ES-I3 (cell line): ENCODE measurements around the gene DNAJC15.

Experiments
- H3K36me3 ChIP-seq: 2 replicates; pipeline ENCODE4 v1.6.1; 2013; ENCODE audit warnings: mild to moderate bottlenecking, low read length, control low read depth, moderate library complexity; ENCODE audit not compliant: insufficient read depth
- H3K4me1 ChIP-seq: 2 replicates; pipeline ENCODE4 v1.6.1; 2013; ENCODE audit warnings: mild to moderate bottlenecking, control low read depth, low read length; ENCODE audit not compliant: insufficient read depth
- H3K9ac ChIP-seq: 2 replicates; pipeline ENCODE4 v1.6.1; 2013; ENCODE audit warnings: low read depth, mild to moderate bottlenecking, low read length, moderate library complexity
- H3K9me3 ChIP-seq: 2 replicates; pipeline ENCODE4 v1.6.1; 2013; ENCODE audit warnings: mild to moderate bottlenecking, low read length, moderate library complexity; ENCODE audit not compliant: control insufficient read depth, insufficient read depth

DNAJC15 gene

DNA sequence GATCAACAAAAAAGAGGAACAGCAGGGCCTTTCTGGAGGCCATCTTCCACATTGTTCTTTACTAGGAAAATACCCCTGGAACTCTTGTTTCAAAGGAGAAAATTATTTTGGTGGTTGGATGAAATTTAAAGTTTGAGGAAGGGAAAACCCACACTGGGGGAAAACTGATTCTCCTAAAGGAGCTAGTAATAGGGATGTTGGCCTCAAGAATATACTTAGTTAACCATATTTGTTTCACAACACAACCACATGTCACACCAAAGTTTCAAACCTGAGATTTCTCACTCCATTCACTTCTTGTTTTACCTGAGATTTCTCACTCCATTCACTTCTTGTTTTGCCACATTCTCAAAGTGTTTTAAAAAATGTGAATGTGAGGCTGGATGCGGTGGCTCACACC lies 28.5 kb upstream of the DNAJC15 start:
- Histone ChIP-seq H3K4me1 (no peaks in the 10 kb centered on the region), H3K9me3 (no peaks in the 10 kb centered on the region), H3K9ac (no peak overlapping the region), H3K36me3 (no peaks in the 10 kb centered on the region)

DNA sequence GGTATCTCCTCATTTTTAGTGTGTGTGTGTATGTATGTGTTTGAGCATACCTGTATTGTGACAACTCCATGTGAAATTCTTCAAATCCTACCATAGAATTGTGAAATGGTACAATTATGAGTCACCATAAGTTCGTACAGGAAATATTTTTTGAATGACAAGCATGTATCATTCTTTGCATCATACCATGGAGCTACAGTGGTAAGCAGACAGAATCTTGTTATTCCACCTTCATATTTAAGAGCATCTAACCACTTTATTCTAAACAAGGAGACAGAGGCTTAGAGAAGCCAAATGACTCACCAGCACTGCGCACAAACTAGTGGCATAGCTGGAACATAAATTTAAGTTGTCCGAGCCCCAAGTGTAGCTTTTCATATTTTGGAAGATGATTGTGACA lies 26.8 kb upstream of the DNAJC15 start:
- Histone ChIP-seq H3K4me1 (no peaks in the 10 kb centered on the region), H3K9me3 (no peaks in the 10 kb centered on the region), H3K9ac (no peak overlapping the region), H3K36me3 (no peaks in the 10 kb centered on the region)

DNA sequence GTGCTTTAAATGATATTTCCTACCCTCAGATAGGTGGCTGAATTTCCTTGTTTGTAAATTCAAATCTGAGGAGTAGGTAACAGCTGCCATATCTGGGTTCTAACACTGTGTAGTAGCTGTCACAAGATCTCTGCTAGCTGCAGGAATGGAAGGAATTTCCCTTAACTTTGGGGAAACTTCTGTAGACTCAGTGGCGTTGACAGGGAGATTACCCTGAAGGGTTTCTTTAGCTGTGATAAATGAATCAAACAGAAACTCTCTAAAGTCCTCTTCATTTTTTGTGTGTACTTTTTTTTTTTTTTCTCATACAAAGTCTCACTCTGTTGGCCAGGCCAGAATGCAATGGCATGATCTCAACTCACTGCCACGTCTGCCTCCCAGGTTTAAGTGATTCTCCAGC lies 26.0 kb upstream of the DNAJC15 start:
- Histone ChIP-seq H3K4me1 (no peaks in the 10 kb centered on the region), H3K9ac (no peak overlapping the region), H3K9me3 (no peaks in the 10 kb centered on the region), H3K36me3 (no peaks in the 10 kb centered on the region)

DNA sequence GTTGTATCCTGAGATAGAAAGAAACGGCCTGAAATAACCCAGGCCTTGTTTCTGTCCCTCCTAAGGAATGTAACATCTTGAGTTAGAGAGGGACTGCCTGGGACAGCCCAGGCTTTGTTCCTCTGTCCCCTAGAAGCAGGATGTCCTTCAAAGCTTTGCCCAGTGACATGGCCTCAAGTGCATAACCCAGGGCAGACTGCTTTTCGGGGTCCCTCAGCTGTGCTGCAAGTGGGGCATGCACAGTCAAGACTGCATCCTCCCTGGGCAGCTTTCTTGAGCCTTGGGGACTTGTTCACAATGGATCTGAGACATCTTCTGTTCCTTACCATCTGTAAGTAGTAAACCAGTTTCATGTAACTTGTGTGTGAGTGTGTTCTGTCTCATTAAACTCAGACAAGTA lies 23.9 kb upstream of the DNAJC15 start:
- H3K9me3 ChIP-seq = no peaks in the 10 kb centered on the region
- no peaks in the 10 kb centered on the region for H3K4me1 ChIP-seq
- H3K9ac ChIP-seq = no peak overlapping the region
- H3K36me3 ChIP-seq = no peaks in the 10 kb centered on the region

DNA sequence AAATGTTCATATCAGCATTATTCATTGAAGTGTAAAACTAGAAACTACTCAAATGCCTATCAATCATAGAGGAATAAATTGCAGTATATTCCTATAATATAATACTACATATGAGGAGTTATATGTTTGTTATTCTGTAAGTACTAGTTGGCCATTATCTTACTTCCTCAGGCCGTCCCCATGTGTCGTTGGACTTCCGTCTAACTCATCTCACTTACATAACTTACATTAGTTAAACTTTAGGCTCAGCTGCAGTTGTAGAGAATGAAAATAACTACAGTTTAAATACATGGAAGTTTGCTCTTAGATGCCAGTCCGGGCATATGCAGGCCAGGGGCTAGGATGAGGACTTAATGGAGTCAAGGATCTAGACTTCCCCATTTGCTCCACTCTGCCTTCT lies 22.7 kb upstream of the DNAJC15 start:
- no peaks in the 10 kb centered on the region for H3K36me3 ChIP-seq
- no peak overlapping the region for H3K9ac ChIP-seq
- peaks cover 6% of the 10 kb centered on the region; the same call in 1 of the 2 replicates for H3K4me1 ChIP-seq
- no peaks in the 10 kb centered on the region for H3K9me3 ChIP-seq

- Histone ChIP-seq H3K9ac (no peak overlapping the region), H3K36me3 (no peaks in the 10 kb centered on the region), H3K4me1 (peaks cover 10% of the 10 kb centered on the region), H3K9me3 (no peaks in the 10 kb centered on the region)
Observed at GRCh38 chr13:43002021-43002420, 21.4 kb upstream of the DNAJC15 start.

GRCh38 chr13:43003010-43003409 lies 20.4 kb upstream of the DNAJC15 start:
- no peak overlapping the region for H3K9ac ChIP-seq
- peaks cover 15% of the 10 kb centered on the region for H3K4me1 ChIP-seq
- H3K9me3 ChIP-seq = no peaks in the 10 kb centered on the region
- H3K36me3 ChIP-seq = no peaks in the 10 kb centered on the region

DNA sequence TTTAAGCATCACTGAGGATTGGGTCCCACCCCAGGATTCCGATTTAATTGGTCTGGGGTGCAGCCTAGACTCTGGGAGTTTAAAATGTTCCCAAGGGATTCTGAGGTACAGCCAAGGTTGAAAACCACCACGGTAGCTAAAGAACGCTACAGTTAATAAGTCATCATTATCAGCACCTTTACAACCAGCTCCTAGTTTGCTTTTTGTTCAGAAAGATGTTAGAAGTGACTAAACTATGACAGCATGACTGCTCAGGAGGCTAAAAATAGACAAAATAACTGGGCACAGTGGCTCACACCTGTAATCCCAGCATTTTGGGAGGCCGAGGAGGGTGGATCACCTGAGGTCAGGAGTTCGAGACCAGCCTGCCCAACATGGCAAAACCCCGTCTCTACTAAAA lies 19.7 kb upstream of the DNAJC15 start:
- Histone ChIP-seq H3K4me1 (peaks cover 15% of the 10 kb centered on the region), H3K9ac (no peak overlapping the region), H3K9me3 (no peaks in the 10 kb centered on the region), H3K36me3 (no peaks in the 10 kb centered on the region)

DNA sequence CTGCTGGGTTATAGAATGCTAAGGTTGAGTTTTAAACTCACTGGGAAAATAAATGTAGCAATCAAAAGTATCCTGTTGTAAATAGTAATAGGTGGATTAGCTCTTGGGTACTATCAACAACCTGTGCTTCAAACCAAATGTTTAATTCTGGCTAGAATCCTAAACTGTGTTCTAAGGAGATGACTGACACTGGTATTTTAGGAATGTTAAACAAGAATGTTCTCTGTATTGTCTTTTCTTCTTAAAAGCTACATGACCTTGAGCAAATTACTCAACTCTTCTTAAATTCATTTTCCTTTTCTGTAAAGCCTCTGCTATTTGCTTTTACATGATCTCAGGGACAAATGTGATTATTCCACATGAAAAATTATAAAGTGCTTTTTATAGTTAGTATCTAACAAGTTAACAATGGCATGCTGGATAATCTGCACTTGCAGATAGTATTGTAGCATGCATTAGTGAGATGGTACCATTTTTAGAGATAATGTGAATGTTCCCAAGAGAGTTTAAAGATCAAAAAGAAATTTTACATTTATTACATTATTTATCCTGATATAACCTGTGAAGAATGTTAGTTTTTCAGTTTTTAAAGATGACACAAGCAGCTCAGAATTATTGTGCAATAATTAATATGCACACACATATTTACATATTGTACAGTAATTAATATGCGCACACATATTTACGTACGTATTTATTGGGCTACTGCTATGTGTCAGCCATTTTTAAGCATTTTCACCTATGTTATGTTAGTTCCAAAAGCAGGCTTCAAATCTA lies 17.7 kb upstream of the DNAJC15 start:
- peaks cover 15% of the 10 kb centered on the region for H3K4me1 ChIP-seq
- no peaks in the 10 kb centered on the region for H3K9me3 ChIP-seq
- no peak overlapping the region for H3K9ac ChIP-seq
- H3K36me3 ChIP-seq = no peaks in the 10 kb centered on the region

DNA sequence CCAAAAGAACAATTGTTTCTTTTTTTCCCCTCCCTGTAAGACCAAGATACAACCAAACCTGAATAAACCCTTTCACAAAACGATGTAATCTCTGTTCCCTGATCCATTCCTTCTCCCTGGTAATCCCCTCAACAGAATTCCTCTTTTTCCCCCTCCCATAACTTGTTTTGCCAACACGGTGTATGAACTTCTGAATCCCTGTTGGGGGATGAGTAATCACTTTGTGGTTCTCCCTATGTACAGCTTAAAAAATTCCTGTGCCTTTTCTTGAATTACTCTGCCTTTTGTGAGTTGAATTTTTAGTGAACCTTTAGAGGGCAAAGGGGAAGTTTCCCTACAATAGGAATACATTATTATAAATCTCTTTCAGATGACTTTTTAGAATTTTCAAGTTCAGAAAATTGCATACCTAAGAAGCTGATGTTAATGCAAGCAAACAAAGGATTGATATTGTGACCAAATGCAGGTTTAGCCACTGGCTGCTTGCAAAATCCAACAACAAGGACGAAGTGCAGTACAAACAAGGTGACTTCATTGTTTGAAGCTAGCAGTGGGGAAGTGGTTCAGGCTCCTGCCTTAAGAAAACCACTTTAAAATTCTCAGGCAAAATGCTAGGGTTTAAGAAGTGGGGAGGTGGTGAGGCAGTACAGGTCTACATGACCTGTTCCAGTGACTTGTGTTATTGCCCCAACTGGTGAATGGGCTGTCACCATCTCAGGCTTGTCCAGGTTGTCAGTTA lies 16.3 kb upstream of the DNAJC15 start:
- Histone ChIP-seq H3K36me3 (no peaks in the 10 kb centered on the region), H3K9me3 (no peaks in the 10 kb centered on the region), H3K9ac (no peak overlapping the region), H3K4me1 (peaks cover 15% of the 10 kb centered on the region)

GRCh38 chr13:43008596-43008995 lies 14.8 kb upstream of the DNAJC15 start:
- no peaks in the 10 kb centered on the region for H3K9me3 ChIP-seq

DNA sequence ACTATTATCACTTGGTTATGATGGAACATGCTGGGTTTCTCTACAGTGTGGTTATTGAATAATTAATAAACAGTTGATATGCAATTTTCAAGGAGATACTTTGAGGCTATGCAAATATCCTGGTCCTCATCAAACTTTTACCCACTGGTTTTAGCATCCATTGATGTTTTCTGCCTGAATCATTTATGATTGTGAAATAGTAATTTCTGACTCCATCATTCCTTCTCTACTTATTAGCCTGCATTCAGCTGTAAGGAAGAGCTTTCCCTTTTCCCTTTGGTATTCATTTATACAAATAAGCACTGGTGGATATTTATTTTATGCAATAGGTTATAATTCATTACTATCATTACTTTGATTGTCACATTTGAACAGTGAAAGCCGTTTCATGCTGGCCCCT lies 13.9 kb upstream of the DNAJC15 start:
- H3K9ac ChIP-seq = no peak overlapping the region
- no peaks in the 10 kb centered on the region for H3K36me3 ChIP-seq
- no peaks in the 10 kb centered on the region for H3K9me3 ChIP-seq
- H3K4me1 ChIP-seq = peaks cover 15% of the 10 kb centered on the region

More at GRCh38 chr13:43008596-43008995, 14.8 kb upstream of the DNAJC15 start:
- Histone ChIP-seq H3K9ac (no peak overlapping the region), H3K36me3 (no peaks in the 10 kb centered on the region), H3K4me1 (peaks cover 15% of the 10 kb centered on the region)

GRCh38 chr13:43014162-43014561 lies 9.2 kb upstream of the DNAJC15 start:
- Histone ChIP-seq H3K36me3 (no peaks in the 10 kb centered on the region), H3K9ac (no peak overlapping the region), H3K9me3 (no peaks in the 10 kb centered on the region), H3K4me1 (no peaks in the 10 kb centered on the region)

- Histone ChIP-seq H3K9ac (no peak overlapping the region), H3K4me1 (peaks cover 7% of the 10 kb centered on the region; the same call in 1 of the 2 replicates), H3K36me3 (no peaks in the 10 kb centered on the region), H3K9me3 (no peaks in the 10 kb centered on the region)
Observed at GRCh38 chr13:43016226-43016625, 7.2 kb upstream of the DNAJC15 start.

DNA sequence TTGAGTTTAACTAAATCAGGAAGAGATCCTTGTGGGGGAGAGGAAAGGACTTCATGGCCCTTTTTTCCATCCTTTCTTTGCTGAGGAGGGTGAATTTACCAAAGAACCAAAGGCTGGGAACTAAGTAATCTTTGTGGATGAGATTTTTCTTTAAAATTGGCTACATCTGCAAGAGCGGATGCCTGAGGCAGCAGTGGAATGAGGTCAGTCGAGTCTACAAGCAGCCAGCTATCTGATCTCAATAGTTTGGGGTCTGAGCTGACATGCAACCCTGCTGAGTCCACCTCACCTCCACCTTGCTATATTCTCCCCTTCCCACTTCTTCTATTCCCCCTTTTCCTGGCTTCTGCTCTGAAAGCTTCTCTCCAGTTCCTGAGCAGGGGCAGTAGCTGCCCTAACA lies 3.6 kb upstream of the DNAJC15 start:
- Histone ChIP-seq H3K4me1 (peaks cover 7% of the 10 kb centered on the region; the same call in 1 of the 2 replicates), H3K9ac (no peak overlapping the region), H3K36me3 (no peaks in the 10 kb centered on the region), H3K9me3 (no peaks in the 10 kb centered on the region)
